ENCODE measurements around the gene PRKCG.

Gene PRKCG

GRCh38 chr19:53872762-53873161 lies 9.2 kb upstream of the PRKCG start:
- Histone ChIP-seq H3K79me2 (ENCODE audit: insufficient read depth, low read length) (no peaks in the 10 kb centered on the region), H3F3A (ENCODE audit: insufficient read depth) (no peaks in the 10 kb centered on the region), H3K4me2 (ENCODE audit: low read depth, low read length, poor library complexity, severe bottlenecking) (no peak overlapping the region), H3K9me2 (replicated peaks; ENCODE audit: insufficient read depth, low read length) (no peaks in the 10 kb centered on the region), H3K36me3 (ENCODE audit: low read length) (no peaks in the 10 kb centered on the region), H3K9me3 (ENCODE audit: insufficient read depth, low read length) (no peaks in the 10 kb centered on the region), H3K27ac (ENCODE audit: low read depth, low read length) (no peak overlapping the region), H4K20me1 (ENCODE audit: low read depth, low read length) (no peaks in the 10 kb centered on the region), H2AFZ (ENCODE audit: low read depth, low read length, severe bottlenecking) (no peak overlapping the region), H3K4me3 (ENCODE audit: insufficient read depth, low read length, poor library complexity, severe bottlenecking) (no peak overlapping the region), H3K9ac (ENCODE audit: low read length) (no peak overlapping the region), H3K27me3 (ENCODE audit: low read length) (no peaks in the 10 kb centered on the region)
- TF ChIP-seq EZH2phosphoT487 (conservative IDR thresholded peaks at IDR 0.05; ENCODE audit: low read length) = no peak
- no peak for TF ChIP-seq CTCF (IDR thresholded peaks at IDR 0.05; ENCODE audit: insufficient read depth, low read length, poor library complexity, severe bottlenecking)

GRCh38 chr19:53873773-53874605 lies 8.0 kb upstream of the PRKCG start:
- Histone ChIP-seq H2AFZ (ENCODE audit: low read depth, low read length, severe bottlenecking) (no peak overlapping the region), H3K27me3 (ENCODE audit: low read length) (no peaks in the 10 kb centered on the region), H3K9me3 (ENCODE audit: insufficient read depth, low read length) (no peaks in the 10 kb centered on the region), H3F3A (ENCODE audit: insufficient read depth) (no peaks in the 10 kb centered on the region), H3K27ac (ENCODE audit: low read depth, low read length) (no peak overlapping the region), H4K20me1 (ENCODE audit: low read depth, low read length) (no peaks in the 10 kb centered on the region), H3K4me3 (ENCODE audit: insufficient read depth, low read length, poor library complexity, severe bottlenecking) (no peak overlapping the region), H3K79me2 (ENCODE audit: insufficient read depth, low read length) (no peaks in the 10 kb centered on the region), H3K4me2 (ENCODE audit: low read depth, low read length, poor library complexity, severe bottlenecking) (no peak overlapping the region), H3K9me2 (replicated peaks; ENCODE audit: insufficient read depth, low read length) (no peaks in the 10 kb centered on the region), H3K9ac (ENCODE audit: low read length) (no peak overlapping the region), H3K36me3 (ENCODE audit: low read length) (no peaks in the 10 kb centered on the region)
- no peak for TF ChIP-seq EZH2phosphoT487 (conservative IDR thresholded peaks at IDR 0.05; ENCODE audit: low read length)
- no peak for TF ChIP-seq CTCF (IDR thresholded peaks at IDR 0.05; ENCODE audit: insufficient read depth, low read length, poor library complexity, severe bottlenecking)

GRCh38 chr19:53874606-53874990 lies 7.4 kb upstream of the PRKCG start:
- TF ChIP-seq CTCF (IDR thresholded peaks at IDR 0.05; ENCODE audit: insufficient read depth, low read length, poor library complexity, severe bottlenecking) (no peak), EZH2phosphoT487 (conservative IDR thresholded peaks at IDR 0.05; ENCODE audit: low read length) (no peak)
- no peaks in the 10 kb centered on the region for H4K20me1 ChIP-seq (ENCODE audit: low read depth, low read length)
- no peak overlapping the region for H3K4me2 ChIP-seq (ENCODE audit: low read depth, low read length, poor library complexity, severe bottlenecking)
- H2AFZ ChIP-seq (ENCODE audit: low read depth, low read length, severe bottlenecking) = no peak overlapping the region
- no peaks in the 10 kb centered on the region for H3F3A ChIP-seq (ENCODE audit: insufficient read depth)
- no peak overlapping the region for H3K9ac ChIP-seq (ENCODE audit: low read length)
- H3K27me3 ChIP-seq (ENCODE audit: low read length) = no peaks in the 10 kb centered on the region
- H3K79me2 ChIP-seq (ENCODE audit: insufficient read depth, low read length) = no peaks in the 10 kb centered on the region
- no peaks in the 10 kb centered on the region for H3K9me3 ChIP-seq (ENCODE audit: insufficient read depth, low read length)
- no peaks in the 10 kb centered on the region for H3K36me3 ChIP-seq (ENCODE audit: low read length)
- no peak overlapping the region for H3K27ac ChIP-seq (ENCODE audit: low read depth, low read length)
- no peaks in the 10 kb centered on the region for H3K9me2 ChIP-seq (replicated peaks; ENCODE audit: insufficient read depth, low read length)
- no peak overlapping the region for H3K4me3 ChIP-seq (ENCODE audit: insufficient read depth, low read length, poor library complexity, severe bottlenecking)
